ENCODE data around the gene C3.
"Not testable (repeated sequence)": the region's sequence is repeated elsewhere in the genome, so short reads cannot be mapped to it uniquely, and the experiment has no call there.

Gene C3

DNA sequence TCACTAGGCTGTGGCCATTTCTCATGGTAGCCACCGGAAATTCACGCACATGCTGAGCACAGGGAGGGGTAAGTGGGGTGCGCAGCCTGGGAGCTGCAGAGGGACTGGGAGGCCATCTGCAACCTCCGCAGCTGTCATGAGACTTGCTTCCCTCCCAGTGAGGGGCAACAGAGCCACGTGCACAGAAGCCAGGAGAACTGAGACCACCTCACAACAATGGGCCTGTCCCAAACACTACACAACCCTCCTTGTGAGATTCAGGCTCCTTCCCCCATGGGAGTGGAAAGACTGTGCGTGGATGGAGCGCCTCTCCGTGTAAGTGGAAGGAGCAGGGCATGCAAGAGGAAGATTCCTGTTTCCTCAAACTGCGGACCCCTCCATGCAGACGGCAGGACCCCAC is 8.8 kb downstream of the C3 start:
- no peak overlapping the region for H3K4me3 ChIP-seq (ENCODE audit: severe bottlenecking)
- H3K9me3 ChIP-seq (ENCODE audit: severe bottlenecking): no peaks in the 10 kb centered on the region
- H3K36me3 ChIP-seq (ENCODE audit: low read depth): no peaks in the 10 kb centered on the region
- DNase-seq (ENCODE audit: low spot score): no peak
- no peaks in the 10 kb centered on the region for H3K4me1 ChIP-seq (ENCODE audit: insufficient read depth, poor library complexity, severe bottlenecking)
- no peaks in the 10 kb centered on the region for H3K27me3 ChIP-seq (ENCODE audit: insufficient read depth, poor library complexity, severe bottlenecking)
- ATAC-seq (ENCODE audit: low read depth): no peak
- no peak overlapping the region for H3K27ac ChIP-seq (ENCODE audit: poor library complexity, severe bottlenecking)
- TF ChIP-seq, protein P1, sequence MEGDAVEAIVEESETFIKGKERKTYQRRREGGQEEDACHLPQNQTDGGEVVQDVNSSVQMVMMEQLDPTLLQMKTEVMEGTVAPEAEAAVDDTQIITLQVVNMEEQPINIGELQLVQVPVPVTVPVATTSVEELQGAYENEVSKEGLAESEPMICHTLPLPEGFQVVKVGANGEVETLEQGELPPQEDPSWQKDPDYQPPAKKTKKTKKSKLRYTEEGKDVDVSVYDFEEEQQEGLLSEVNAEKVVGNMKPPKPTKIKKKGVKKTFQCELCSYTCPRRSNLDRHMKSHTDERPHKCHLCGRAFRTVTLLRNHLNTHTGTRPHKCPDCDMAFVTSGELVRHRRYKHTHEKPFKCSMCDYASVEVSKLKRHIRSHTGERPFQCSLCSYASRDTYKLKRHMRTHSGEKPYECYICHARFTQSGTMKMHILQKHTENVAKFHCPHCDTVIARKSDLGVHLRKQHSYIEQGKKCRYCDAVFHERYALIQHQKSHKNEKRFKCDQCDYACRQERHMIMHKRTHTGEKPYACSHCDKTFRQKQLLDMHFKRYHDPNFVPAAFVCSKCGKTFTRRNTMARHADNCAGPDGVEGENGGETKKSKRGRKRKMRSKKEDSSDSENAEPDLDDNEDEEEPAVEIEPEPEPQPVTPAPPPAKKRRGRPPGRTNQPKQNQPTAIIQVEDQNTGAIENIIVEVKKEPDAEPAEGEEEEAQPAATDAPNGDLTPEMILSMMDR (IDR thresholded peaks at IDR 0.05; ENCODE audit: poor library complexity, severe bottlenecking): no peak

DNA sequence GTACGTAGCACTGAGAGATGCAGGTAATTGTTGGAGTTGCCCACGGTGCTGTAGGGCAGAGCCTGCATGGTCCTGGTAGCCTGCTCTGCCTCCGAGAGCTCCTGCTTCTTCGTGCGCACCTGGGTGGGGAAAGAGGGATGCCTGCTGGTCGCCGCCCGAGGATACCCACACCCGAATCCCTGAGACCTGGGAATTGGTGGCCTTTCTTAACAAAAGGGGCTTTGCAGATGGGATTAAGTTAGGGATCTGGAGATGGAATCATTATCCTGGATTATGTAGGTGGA is 9.4 kb downstream of the C3 start:
- Histone ChIP-seq H3K9me3 (ENCODE audit: severe bottlenecking) (no peaks in the 10 kb centered on the region), H3K36me3 (ENCODE audit: low read depth) (no peaks in the 10 kb centered on the region), H3K27ac (ENCODE audit: poor library complexity, severe bottlenecking) (no peak overlapping the region), H3K4me1 (ENCODE audit: insufficient read depth, poor library complexity, severe bottlenecking) (no peaks in the 10 kb centered on the region), H3K27me3 (ENCODE audit: insufficient read depth, poor library complexity, severe bottlenecking) (no peaks in the 10 kb centered on the region), H3K4me3 (ENCODE audit: severe bottlenecking) (no peak overlapping the region)
- no peak for DNase-seq (ENCODE audit: low spot score)
- ATAC-seq (ENCODE audit: low read depth): no peak
- TF ChIP-seq, protein P1 (IDR thresholded peaks at IDR 0.05; ENCODE audit: poor library complexity, severe bottlenecking): no peak

GRCh38 chr19:6710273-6711077 is 10.0 kb downstream of the C3 start:
- ATAC-seq (ENCODE audit: low read depth) (no peak), DNase-seq (ENCODE audit: low spot score) (no peak)
- no peaks in the 10 kb centered on the region for H3K27me3 ChIP-seq (ENCODE audit: insufficient read depth, poor library complexity, severe bottlenecking)
- H3K36me3 ChIP-seq (ENCODE audit: low read depth): no peaks in the 10 kb centered on the region
- no peak overlapping the region for H3K27ac ChIP-seq (ENCODE audit: poor library complexity, severe bottlenecking)
- no peaks in the 10 kb centered on the region for H3K9me3 ChIP-seq (ENCODE audit: severe bottlenecking)
- no peak overlapping the region for H3K4me3 ChIP-seq (ENCODE audit: severe bottlenecking)
- TF ChIP-seq, protein P1 (IDR thresholded peaks at IDR 0.05; ENCODE audit: poor library complexity, severe bottlenecking): no peak
- no peaks in the 10 kb centered on the region for H3K4me1 ChIP-seq (ENCODE audit: insufficient read depth, poor library complexity, severe bottlenecking)

- DNase-seq (ENCODE audit: low spot score): no peak
- H3K4me3 ChIP-seq (ENCODE audit: severe bottlenecking): no peak overlapping the region
- TF ChIP-seq, protein P1 (IDR thresholded peaks at IDR 0.05; ENCODE audit: poor library complexity, severe bottlenecking): no peak
- H3K27me3 ChIP-seq (ENCODE audit: insufficient read depth, poor library complexity, severe bottlenecking): no peaks in the 10 kb centered on the region
- H3K4me1 ChIP-seq (ENCODE audit: insufficient read depth, poor library complexity, severe bottlenecking): no peaks in the 10 kb centered on the region
- no peaks in the 10 kb centered on the region for H3K9me3 ChIP-seq (ENCODE audit: severe bottlenecking)
- no peaks in the 10 kb centered on the region for H3K36me3 ChIP-seq (ENCODE audit: low read depth)
- no peak for ATAC-seq (ENCODE audit: low read depth)
- H3K27ac ChIP-seq (ENCODE audit: poor library complexity, severe bottlenecking): no peak overlapping the region
Observed at GRCh38 chr19:6709549-6709948, 10.9 kb downstream of the C3 start.

GRCh38 chr19:6708913-6709312 is 11.5 kb downstream of the C3 start:
- not testable (repeated sequence) for H3K4me3 ChIP-seq (ENCODE audit: severe bottlenecking); H3K36me3 ChIP-seq (ENCODE audit: low read depth); H3K9me3 ChIP-seq (ENCODE audit: severe bottlenecking); H3K27me3 ChIP-seq (ENCODE audit: insufficient read depth, poor library complexity, severe bottlenecking); H3K27ac ChIP-seq (ENCODE audit: poor library complexity, severe bottlenecking); ATAC-seq (ENCODE audit: low read depth); H3K4me1 ChIP-seq (ENCODE audit: insufficient read depth, poor library complexity, severe bottlenecking); DNase-seq (ENCODE audit: low spot score)

All from RWPE2 (cell line).